NCI-H1436 (cell line): ENCODE data around the gene STRIP2.
"Not testable (repeated sequence)": the region's sequence is repeated elsewhere in the genome, so short reads cannot be mapped to it uniquely, and the experiment has no call there.

Source experiments
- DNase-seq: peaks from one replicate; lab custom pipeline; 2025; lab: John Stamatoyannopoulos, UW

The STRIP2 gene

GRCh38 chr7:129532375-129532774 is 98.1 kb downstream of the STRIP2 start:
- no peak for DNase-seq

GRCh38 chr7:129534558-129535274 is 100.5 kb downstream of the STRIP2 start:
- DNase-seq, result not testable (repeated sequence)

GRCh38 chr7:129535896-129536295 is 101.7 kb downstream of the STRIP2 start:
- DNase-seq, result no peak

- DNase-seq, result no peak
These were observed 102.1 kb downstream of the STRIP2 start for GRCh38 chr7:129536323-129536722.
